ENCODE measurements around the gene HEATR5B. TPM values are rescaled to one million over a fixed set of nuclear protein-coding genes. Genes with fewer than 3 reads are reported as not detected.

Gene HEATR5B
- polyA plus RNA-seq, 1 of the 3 experiments (the other 2 are of a cell fraction) = 10.8 TPM

DNA sequence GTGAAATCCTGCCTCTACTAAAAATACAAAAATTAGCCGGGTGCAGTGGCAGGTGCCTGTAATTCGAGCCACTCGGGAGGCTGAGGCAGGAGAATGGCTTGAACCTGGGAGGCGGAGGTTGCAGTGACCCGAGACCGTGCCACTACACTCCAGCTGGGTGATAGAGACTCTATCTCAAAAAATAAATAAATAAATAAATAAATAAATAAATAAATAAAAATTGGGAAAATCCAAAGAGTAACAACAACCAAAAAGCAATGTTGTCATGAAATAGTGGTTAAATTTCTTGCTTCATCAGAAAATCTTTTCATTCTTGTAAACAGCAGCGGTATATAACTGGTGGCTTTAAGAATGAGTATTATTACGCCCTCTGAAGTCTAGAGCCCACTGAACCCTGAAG, 54.4 kb downstream of the HEATR5B start:
- Histone ChIP-seq H3K4me2 (no peak overlapping the region), H3K79me2 (ENCODE audit: insufficient read depth) (no peaks in the 10 kb centered on the region), H3K9me3 (no peaks in the 10 kb centered on the region), H2AFZ (ENCODE audit: low read depth) (no peak overlapping the region), H4K20me1 (ENCODE audit: insufficient read depth) (no peaks in the 10 kb centered on the region), H3K9me2 (no peaks in the 10 kb centered on the region), H3K27ac (ENCODE audit: low read depth in 2 of 2, low read length in 1 of 2) (no peak overlapping the region), H3K4me3 (ENCODE audit: low read depth in 2 of 2, low read length in 1 of 2) (no peak overlapping the region), H3K4me1 (ENCODE audit: control insufficient read depth in 1 of 2, insufficient read depth in 2 of 2, low read depth in 1 of 2, low read length in 1 of 2) (no peaks in the 10 kb centered on the region), H3F3A (replicated peaks; ENCODE audit: insufficient read depth) (no peaks in the 10 kb centered on the region), H3K36me3 (replicated peaks in 1 of 2; ENCODE audit: control insufficient read depth in 1 of 2, insufficient read depth in 2 of 2, low read length in 1 of 2) (peaks cover 56 to 58% of the 10 kb centered on the region in 2 experiments), H3K27me3 (ENCODE audit: insufficient read depth) (no peaks in the 10 kb centered on the region), H3K9ac (no peak overlapping the region)
- ChIA-PET POLR2A (no interaction called here), CTCF (no interaction called here)
- no peak for TF ChIP-seq GABPA (IDR thresholded peaks at IDR 0.05; ENCODE audit: low read depth)
- TF ChIP-seq RFX5 (IDR thresholded peaks at IDR 0.05; ENCODE audit: low read length) = no peak
- no peak for TF ChIP-seq TAF1 (IDR thresholded peaks at IDR 0.05; ENCODE audit: borderline replicate concordance, low read depth, low read length)
- DNase-seq = no peak
- WGBS (ENCODE audit: low lambda C conversion rate) = 96% methylated on average over 8 of the region's 8 CpGs

DNA sequence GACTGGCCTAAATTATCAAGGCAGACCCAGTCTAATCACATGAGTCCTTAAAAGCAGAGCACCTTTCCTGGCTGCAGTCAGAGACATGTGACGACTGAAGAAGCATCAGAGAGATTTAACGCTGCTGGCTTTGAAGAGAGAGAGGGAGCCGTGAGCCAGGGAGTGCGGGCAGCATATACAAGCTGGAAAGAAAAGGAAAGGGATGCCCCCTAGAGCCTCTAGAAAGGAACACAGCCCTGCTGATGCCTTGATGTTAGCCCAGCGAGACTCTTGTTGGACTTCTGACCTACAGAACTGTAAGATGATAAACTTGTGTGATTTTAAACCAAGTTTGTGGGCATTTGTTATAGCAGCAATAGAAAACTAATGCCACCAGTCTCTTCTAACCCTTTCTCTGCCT, 58.1 kb downstream of the HEATR5B start:
- H3K9me2 ChIP-seq = no peaks in the 10 kb centered on the region
- H3K4me2 ChIP-seq = no peak overlapping the region
- no peaks in the 10 kb centered on the region for H3K27me3 ChIP-seq (ENCODE audit: insufficient read depth)
- DNase-seq = peak; percentile 14
- no peaks in the 10 kb centered on the region for H4K20me1 ChIP-seq (ENCODE audit: insufficient read depth)
- no peak overlapping the region for H2AFZ ChIP-seq (ENCODE audit: low read depth)
- TF ChIP-seq, protein P1, sequence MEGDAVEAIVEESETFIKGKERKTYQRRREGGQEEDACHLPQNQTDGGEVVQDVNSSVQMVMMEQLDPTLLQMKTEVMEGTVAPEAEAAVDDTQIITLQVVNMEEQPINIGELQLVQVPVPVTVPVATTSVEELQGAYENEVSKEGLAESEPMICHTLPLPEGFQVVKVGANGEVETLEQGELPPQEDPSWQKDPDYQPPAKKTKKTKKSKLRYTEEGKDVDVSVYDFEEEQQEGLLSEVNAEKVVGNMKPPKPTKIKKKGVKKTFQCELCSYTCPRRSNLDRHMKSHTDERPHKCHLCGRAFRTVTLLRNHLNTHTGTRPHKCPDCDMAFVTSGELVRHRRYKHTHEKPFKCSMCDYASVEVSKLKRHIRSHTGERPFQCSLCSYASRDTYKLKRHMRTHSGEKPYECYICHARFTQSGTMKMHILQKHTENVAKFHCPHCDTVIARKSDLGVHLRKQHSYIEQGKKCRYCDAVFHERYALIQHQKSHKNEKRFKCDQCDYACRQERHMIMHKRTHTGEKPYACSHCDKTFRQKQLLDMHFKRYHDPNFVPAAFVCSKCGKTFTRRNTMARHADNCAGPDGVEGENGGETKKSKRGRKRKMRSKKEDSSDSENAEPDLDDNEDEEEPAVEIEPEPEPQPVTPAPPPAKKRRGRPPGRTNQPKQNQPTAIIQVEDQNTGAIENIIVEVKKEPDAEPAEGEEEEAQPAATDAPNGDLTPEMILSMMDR (IDR thresholded peaks at IDR 0.05) = peak; percentile 25
- TF ChIP-seq RAD21 (IDR thresholded peaks at IDR 0.05; ENCODE audit: low read length) (peak; percentile 26), TCF12 (IDR thresholded peaks at IDR 0.05) (no peak)
- TF ChIP-seq, protein P2, sequence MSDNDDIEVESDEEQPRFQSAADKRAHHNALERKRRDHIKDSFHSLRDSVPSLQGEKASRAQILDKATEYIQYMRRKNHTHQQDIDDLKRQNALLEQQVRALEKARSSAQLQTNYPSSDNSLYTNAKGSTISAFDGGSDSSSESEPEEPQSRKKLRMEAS (IDR thresholded peaks at IDR 0.05; ENCODE audit: low read depth) = no peak
- H3F3A ChIP-seq (replicated peaks; ENCODE audit: insufficient read depth) = peaks cover 4% of the 10 kb centered on the region
- no peaks in the 10 kb centered on the region for H3K79me2 ChIP-seq (ENCODE audit: insufficient read depth)
- peaks cover 53 to 65% of the 10 kb centered on the region in 2 experiments for H3K36me3 ChIP-seq (replicated peaks in 1 of 2; ENCODE audit: control insufficient read depth in 1 of 2, insufficient read depth in 2 of 2, low read length in 1 of 2)
- WGBS (ENCODE audit: low lambda C conversion rate) = 87% methylated on average over 5 of the region's 5 CpGs
- ChIA-PET CTCF (interaction anchor here (0.9 kb wide), 1 partner anchor 247 kb away, joined by 3 read pairs; no protein-coding TSS in a partner anchor), POLR2A (no interaction called here)
- no peak overlapping the region for H3K27ac ChIP-seq (ENCODE audit: low read depth in 2 of 2, low read length in 1 of 2)
- no peak overlapping the region for H3K4me3 ChIP-seq (ENCODE audit: low read depth in 2 of 2, low read length in 1 of 2)
- H3K9ac ChIP-seq = no peak overlapping the region
- H3K9me3 ChIP-seq = no peaks in the 10 kb centered on the region
- peaks cover 0 to 4% of the 10 kb centered on the region in 2 experiments; a peak in 3 of 4 replicates for H3K4me1 ChIP-seq (ENCODE audit: control insufficient read depth in 1 of 2, insufficient read depth in 2 of 2, low read depth in 1 of 2, low read length in 1 of 2)

DNA sequence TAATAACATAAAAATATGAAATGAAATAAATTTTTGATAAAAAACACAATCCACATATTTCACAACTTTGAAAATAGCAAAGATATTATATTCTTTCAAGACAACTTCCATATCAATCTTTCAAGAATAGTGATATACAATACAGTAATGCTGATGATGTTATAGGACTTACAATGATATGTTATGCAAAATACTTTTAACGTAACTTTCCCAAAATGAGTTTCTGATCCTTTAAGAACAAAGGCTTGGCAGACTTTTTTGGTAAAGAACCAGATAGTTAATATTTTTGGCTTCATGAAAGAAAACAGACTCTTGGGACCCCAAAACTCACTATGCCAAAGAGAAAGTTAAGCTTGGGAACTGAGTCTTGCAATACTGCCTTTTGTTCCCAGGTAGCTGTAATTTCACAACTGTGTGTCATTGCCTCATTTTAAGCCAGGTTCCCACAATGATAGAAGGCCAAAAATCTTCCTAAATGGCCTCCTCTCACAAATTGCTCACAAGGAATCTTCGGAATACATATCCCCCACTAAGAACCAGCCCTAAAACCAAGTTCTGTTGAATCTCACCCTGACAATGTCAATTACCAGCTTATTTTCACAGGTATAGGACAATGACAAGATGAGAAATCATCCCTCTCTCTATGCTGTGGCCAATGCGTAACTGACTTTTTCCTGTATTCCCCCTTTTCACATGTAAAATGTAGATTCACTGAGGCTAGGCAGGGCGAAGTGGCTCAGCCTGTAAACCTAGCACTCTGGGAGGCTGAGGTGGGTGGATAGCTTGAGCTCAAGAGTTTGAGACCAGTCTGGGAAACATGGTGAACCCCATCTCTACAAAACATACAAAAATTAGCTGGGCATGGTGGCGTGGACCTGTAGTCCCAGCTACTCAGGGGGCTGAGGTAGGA, 63.0 kb downstream of the HEATR5B start:
- Histone ChIP-seq H3K79me2 (ENCODE audit: insufficient read depth) (no peaks in the 10 kb centered on the region), H4K20me1 (ENCODE audit: insufficient read depth) (no peaks in the 10 kb centered on the region), H3F3A (replicated peaks; ENCODE audit: insufficient read depth) (peaks cover 11% of the 10 kb centered on the region), H3K9me3 (no peaks in the 10 kb centered on the region), H3K4me3 (ENCODE audit: low read depth in 2 of 2, low read length in 1 of 2) (no peak overlapping the region), H3K4me2 (0 out of 2 replicates have a peak overlapping the region, but pooled peaks have one; percentile 1), H3K9me2 (no peaks in the 10 kb centered on the region), H3K36me3 (replicated peaks in 1 of 2; ENCODE audit: control insufficient read depth in 1 of 2, insufficient read depth in 2 of 2, low read length in 1 of 2) (peaks cover 60 to 61% of the 10 kb centered on the region in 2 experiments), H3K4me1 (ENCODE audit: control insufficient read depth in 1 of 2, insufficient read depth in 2 of 2, low read depth in 1 of 2, low read length in 1 of 2) (peaks cover 2 to 13% of the 10 kb centered on the region in 2 experiments; a peak in 3 of 4 replicates), H3K27me3 (ENCODE audit: insufficient read depth) (no peaks in the 10 kb centered on the region), H3K27ac (ENCODE audit: low read depth in 2 of 2, low read length in 1 of 2) (peak overlapping the region; percentile 51 to 69; a peak in 3 of 4 replicates), H3K9ac (no peak overlapping the region), H2AFZ (ENCODE audit: low read depth) (no peak overlapping the region)
- CTCF ChIA-PET = interaction anchor here (0.7 to 1.2 kb wide), 3 partner anchors 27 to 62 kb away, joined by 3 read pairs; no protein-coding TSS in a partner anchor
- WGBS (ENCODE audit: low lambda C conversion rate) = 93% methylated on average over 5 of the region's 5 CpGs
- no peak for TF ChIP-seq TAF1 (IDR thresholded peaks at IDR 0.05; ENCODE audit: borderline replicate concordance, low read depth, low read length)
- TF ChIP-seq CHD2 (IDR thresholded peaks at IDR 0.05; ENCODE audit: low read length, partially characterized antibody) = no peak
- TF ChIP-seq, protein P3, sequence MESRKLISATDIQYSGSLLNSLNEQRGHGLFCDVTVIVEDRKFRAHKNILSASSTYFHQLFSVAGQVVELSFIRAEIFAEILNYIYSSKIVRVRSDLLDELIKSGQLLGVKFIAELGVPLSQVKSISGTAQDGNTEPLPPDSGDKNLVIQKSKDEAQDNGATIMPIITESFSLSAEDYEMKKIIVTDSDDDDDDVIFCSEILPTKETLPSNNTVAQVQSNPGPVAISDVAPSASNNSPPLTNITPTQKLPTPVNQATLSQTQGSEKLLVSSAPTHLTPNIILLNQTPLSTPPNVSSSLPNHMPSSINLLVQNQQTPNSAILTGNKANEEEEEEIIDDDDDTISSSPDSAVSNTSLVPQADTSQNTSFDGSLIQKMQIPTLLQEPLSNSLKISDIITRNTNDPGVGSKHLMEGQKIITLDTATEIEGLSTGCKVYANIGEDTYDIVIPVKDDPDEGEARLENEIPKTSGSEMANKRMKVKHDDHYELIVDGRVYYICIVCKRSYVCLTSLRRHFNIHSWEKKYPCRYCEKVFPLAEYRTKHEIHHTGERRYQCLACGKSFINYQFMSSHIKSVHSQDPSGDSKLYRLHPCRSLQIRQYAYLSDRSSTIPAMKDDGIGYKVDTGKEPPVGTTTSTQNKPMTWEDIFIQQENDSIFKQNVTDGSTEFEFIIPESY (IDR thresholded peaks at IDR 0.05; ENCODE audit: borderline replicate concordance, low read depth) = no peak
- no peak for TF ChIP-seq TCF12 (IDR thresholded peaks at IDR 0.05)
- no peak for TF ChIP-seq JUND (IDR thresholded peaks at IDR 0.05)
- no peak for TF ChIP-seq RAD21 (IDR thresholded peaks at IDR 0.05; ENCODE audit: low read length)
- no peak for TF ChIP-seq MXI1 (IDR thresholded peaks at IDR 0.05; ENCODE audit: low read depth, low read length)
- no peak for DNase-seq
- POLR2A ChIA-PET = no interaction called here

Data from SK-N-SH (cell line).